ENCODE measurements around the gene BLNK.

The BLNK gene

GRCh38 chr10:96288151-96288621 lies 16.8 kb upstream of the BLNK start:
- DNase-seq (ENCODE audit: low read depth), result no peak

GRCh38 chr10:96287392-96288105 lies 16.2 kb upstream of the BLNK start:
- DNase-seq (ENCODE audit: low read depth), result no peak

- no peak for DNase-seq (ENCODE audit: low read depth)
Measured at GRCh38 chr10:96285331-96285752, 14.0 kb upstream of the BLNK start.

- no peak for DNase-seq (ENCODE audit: low read depth)
Measured at GRCh38 chr10:96283756-96284155, 12.4 kb upstream of the BLNK start.

- no peak for DNase-seq (ENCODE audit: low read depth)
Measured at GRCh38 chr10:96283351-96283750, 12.0 kb upstream of the BLNK start.

- DNase-seq (ENCODE audit: low read depth), result no peak
Measured at GRCh38 chr10:96281444-96282029, 10.2 kb upstream of the BLNK start.

GRCh38 chr10:96280859-96281258 lies 9.5 kb upstream of the BLNK start:
- DNase-seq (ENCODE audit: low read depth), result no peak

- DNase-seq (ENCODE audit: low read depth), result no peak
Measured at GRCh38 chr10:96279191-96279641, 7.8 kb upstream of the BLNK start.

GRCh38 chr10:96276831-96277230 lies 5.5 kb upstream of the BLNK start:
- DNase-seq (ENCODE audit: low read depth), result no peak

GRCh38 chr10:96276426-96276825 lies 5.1 kb upstream of the BLNK start:
- no peak for DNase-seq (ENCODE audit: low read depth)

- DNase-seq (ENCODE audit: low read depth), result no peak
Measured at GRCh38 chr10:96275685-96276418, 4.5 kb upstream of the BLNK start.

GRCh38 chr10:96272316-96273280 lies 1.2 kb upstream of the BLNK start:
- no peak for DNase-seq (ENCODE audit: low read depth)

- DNase-seq (ENCODE audit: low read depth), result no peak
Measured at GRCh38 chr10:96270571-96270970, 798 bp downstream of the BLNK start.

- DNase-seq (ENCODE audit: low read depth), result no peak
Measured at GRCh38 chr10:96269438-96270300, 1.7 kb downstream of the BLNK start.

- DNase-seq (ENCODE audit: low read depth), result no peak
Measured at GRCh38 chr10:96268341-96268909, 2.9 kb downstream of the BLNK start.

- no peak for DNase-seq (ENCODE audit: low read depth)
Measured at GRCh38 chr10:96267234-96267705, 4.1 kb downstream of the BLNK start.

- DNase-seq (ENCODE audit: low read depth), result no peak
Measured at GRCh38 chr10:96266118-96266770, 5.1 kb downstream of the BLNK start.

GRCh38 chr10:96264938-96265337 lies 6.4 kb downstream of the BLNK start:
- no peak for DNase-seq (ENCODE audit: low read depth)

GRCh38 chr10:96263669-96264068 lies 7.7 kb downstream of the BLNK start:
- DNase-seq (ENCODE audit: low read depth), result no peak

GRCh38 chr10:96263176-96263575 lies 8.2 kb downstream of the BLNK start:
- DNase-seq (ENCODE audit: low read depth), result no peak

Measured in stimulated activated CD8-positive, alpha-beta memory T cell treated with anti-CD3 and anti-CD28 coated beads, Interleukin-4, amount 100 ng/mL, for 24 hours (primary cell).